GM23338 (cell line): ENCODE measurements around the gene KYNU. TPM values are rescaled to one million over a fixed set of nuclear protein-coding genes. Genes with fewer than 3 reads are reported as not detected.

Experiments used
- ATAC-seq: fragments of 200-7000 bp; cut with Tn5 transposase; 3 replicates; pipeline ENCODE4 v1.9.1; 2020
- DNase-seq: peaks from one replicate; pipeline ENCODE4 v3.0.0-alpha.2; 2015; ENCODE audit warnings: low spot score
- H2AFZ ChIP-seq: fragments of 200-600 bp; sonication (generic); 2 replicates; pipeline ENCODE4 v1.8.0; 2016; ENCODE audit warnings: antibody characterized with exemption, mild to moderate bottlenecking, moderate library complexity
- H3F3A ChIP-seq: fragments of 200-600 bp; sonication (generic); replicated peaks from 2 replicates; pipeline ENCODE4 v1.8.0; 2017; ENCODE audit warnings: antibody characterized with exemption, mixed run types, low read depth
- H3K27ac ChIP-seq: fragments of 200-600 bp; sonication (generic); 2 replicates; pipeline ENCODE4 v1.6.1; 2016; ENCODE audit warnings: low read depth
- H3K27me3 ChIP-seq: fragments of 200-600 bp; sonication (generic); 2 replicates; pipeline ENCODE4 v1.8.0; 2016; ENCODE audit warnings: mild to moderate bottlenecking, mixed run types, moderate library complexity; ENCODE audit not compliant: insufficient read depth
- H3K36me3 ChIP-seq: fragments of 200-600 bp; sonication (generic); 2 replicates; pipeline ENCODE4 v1.8.0; 2016; ENCODE audit warnings: mild to moderate bottlenecking; ENCODE audit not compliant: insufficient read depth
- H3K4me1 ChIP-seq: fragments of 200-600 bp; sonication (generic); 2 replicates; pipeline ENCODE4 v1.8.0; 2016; ENCODE audit warnings: mild to moderate bottlenecking, moderate library complexity; ENCODE audit not compliant: insufficient read depth
- H3K4me2 ChIP-seq: fragments of 200-600 bp; sonication (generic); 2 replicates; pipeline ENCODE4 v1.7.1; 2017; ENCODE audit warnings: mixed run types
- H3K4me3 ChIP-seq: fragments of 200-600 bp; sonication (generic); 2 replicates; pipeline ENCODE4 v1.6.1; 2016; ENCODE audit warnings: mixed run types
- H3K79me2 ChIP-seq: fragments of 200-600 bp; sonication (generic); replicated peaks from 2 replicates; pipeline ENCODE4 v1.8.0; 2017; ENCODE audit warnings: mild to moderate bottlenecking; ENCODE audit not compliant: insufficient read depth
- H3K9me2 ChIP-seq: fragments of 200-600 bp; sonication (generic); 2 replicates; pipeline ENCODE4 v1.8.0; 2017; ENCODE audit not compliant: insufficient read depth
- H4K20me1 ChIP-seq: fragments of 200-600 bp; sonication (generic); replicated peaks from 2 replicates; pipeline ENCODE4 v1.8.0; 2017; ENCODE audit warnings: mild to moderate bottlenecking; ENCODE audit not compliant: insufficient read depth
- H3K27ac Mint-ChIP-seq: 2 replicates; pipeline ENCODE4 v1.8.0; 2020; ENCODE audit warnings: inconsistent platforms, mild to moderate bottlenecking, moderate library complexity, mixed read lengths
- H3K27me3 Mint-ChIP-seq: 3 replicates; pipeline ENCODE4 v1.8.0; 2022; ENCODE audit warnings: low read depth, mild to moderate bottlenecking, moderate library complexity, mixed read lengths, inconsistent platforms; ENCODE audit not compliant: insufficient read depth, poor library complexity
- H3K36me3 Mint-ChIP-seq: 3 replicates; pipeline ENCODE4 v1.8.0; 2021; ENCODE audit warnings: low read depth, mild to moderate bottlenecking, inconsistent platforms, moderate library complexity, mixed read lengths
- H3K4me1 Mint-ChIP-seq: 3 replicates; pipeline ENCODE4 v1.8.0; 2020; ENCODE audit warnings: mild to moderate bottlenecking, inconsistent platforms, mixed read lengths
- H3K4me3 Mint-ChIP-seq: 3 replicates; pipeline ENCODE4 v1.8.0; 2021; ENCODE audit warnings: moderate library complexity, mild to moderate bottlenecking, inconsistent platforms, mixed read lengths
- H3K9me3 Mint-ChIP-seq: 3 replicates; pipeline ENCODE4 v1.8.0; 2020; ENCODE audit warnings: moderate library complexity, mild to moderate bottlenecking, inconsistent platforms, mixed read lengths
- ETS1 ChIP-seq: IDR thresholded peaks from 2 replicates; pipeline ENCODE4 v1.6.1; 2016; ENCODE audit warnings: antibody characterized with exemption
- EZH2 ChIP-seq: fragments of 200-600 bp; sonication (generic); IDR thresholded peaks from one replicate; pipeline ENCODE4 v1.8.0; 2017; ENCODE audit warnings: antibody characterized with exemption, mild to moderate bottlenecking, low read depth; ENCODE audit not compliant: unreplicated experiment
- EZH2phosphoT487 ChIP-seq: fragments of 200-600 bp; sonication (generic); IDR thresholded peaks from one replicate; pipeline ENCODE4 v1.8.1; 2018; ENCODE audit warnings: antibody characterized with exemption; ENCODE audit not compliant: unreplicated experiment
- JUNB ChIP-seq: IDR thresholded peaks from one replicate; pipeline ENCODE4 v1.6.1; 2016; ENCODE audit warnings: antibody characterized with exemption; ENCODE audit not compliant: unreplicated experiment
- NANOG ChIP-seq: IDR thresholded peaks from 2 replicates; pipeline ENCODE4 v1.6.1; 2016; ENCODE audit warnings: antibody characterized with exemption, borderline replicate concordance
- POLR2AphosphoS5 ChIP-seq: IDR thresholded peaks from 2 replicates; pipeline ENCODE4 v1.6.1; 2016; ENCODE audit warnings: antibody characterized with exemption, low read depth
- REST ChIP-seq: IDR thresholded peaks from one replicate; pipeline ENCODE4 v1.6.1; 2018; ENCODE audit warnings: antibody characterized with exemption; ENCODE audit not compliant: unreplicated experiment
- STAT1 ChIP-seq: IDR thresholded peaks from one replicate; pipeline ENCODE4 v1.6.1; 2016; ENCODE audit warnings: antibody characterized with exemption; ENCODE audit not compliant: unreplicated experiment
- ZNF114 ChIP-seq: fragments of 250-450 bp; sonication (Bioruptor Pico); IDR thresholded peaks from 2 replicates; pipeline ENCODE4 v1.5.0; 2020; ENCODE audit warnings: mild to moderate bottlenecking, moderate library complexity
- ZNF331 ChIP-seq: fragments of 250-450 bp; sonication (Bioruptor Pico); IDR thresholded peaks from 2 replicates; pipeline ENCODE4 v1.5.0; 2020; ENCODE audit warnings: low read depth, mild to moderate bottlenecking, moderate library complexity
- ZNF462 ChIP-seq: fragments of 250-450 bp; sonication (Bioruptor Pico); IDR thresholded peaks from 2 replicates; pipeline ENCODE4 v1.5.0; 2020; ENCODE audit warnings: mild to moderate bottlenecking, moderate library complexity
- polyA plus RNA-seq: library from polyadenylated mRNA; unstranded; fragments of >200 nt; fragmentation: Nextera tagmentation; extraction: Ambion mirVana; gene quantifications from 2 replicates; pipeline ENCODE4 v1.2.1, GENCODE V29; 2016
- total RNA-seq: library from RNA; depleted of rRNA; stranded (reverse); fragments of >200 nt; shearing (Covaris generic); gene quantifications from 2 replicates; pipeline ENCODE4 v1.2.3, GENCODE V29; 2014

KYNU gene
- total and polyA plus RNA-seq, 2 experiments from 2014 or later = 0.03 to 0.21 TPM

GRCh38 chr2:142893241-142893640 is 15.8 kb downstream of the KYNU start:
- ATAC-seq (no peak), DNase-seq (no peak)
- H4K20me1 ChIP-seq = no peaks in the 10 kb centered on the region
- H3K27ac Mint-ChIP-seq = no peak overlapping the region
- H3K36me3 ChIP-seq = no peaks in the 10 kb centered on the region
- no peaks in the 10 kb centered on the region for H3K36me3 Mint-ChIP-seq
- no peaks in the 10 kb centered on the region for H3F3A ChIP-seq
- no peaks in the 10 kb centered on the region for H3K27me3 Mint-ChIP-seq
- H3K27me3 ChIP-seq = no peaks in the 10 kb centered on the region
- H3K79me2 ChIP-seq = no peaks in the 10 kb centered on the region
- no peak overlapping the region for H3K4me3 ChIP-seq
- peaks cover 2% of the 10 kb centered on the region; the same call in 1 of the 3 replicates for H3K4me1 Mint-ChIP-seq
- no peak overlapping the region for H2AFZ ChIP-seq
- no peak overlapping the region for H3K27ac ChIP-seq
- H3K4me2 ChIP-seq = no peak overlapping the region
- TF ChIP-seq JUNB (no peak), POLR2AphosphoS5 (no peak), ZNF462 (CRISPR knock-in tag) (no peak), ZNF114 (no peak), EZH2 (no peak), NANOG (no peak)
- H3K4me3 Mint-ChIP-seq = no peak overlapping the region
- H3K9me2 ChIP-seq = no peaks in the 10 kb centered on the region
- H3K4me1 ChIP-seq = no peaks in the 10 kb centered on the region
- no peaks in the 10 kb centered on the region for H3K9me3 Mint-ChIP-seq

- 0 out of 2 replicates have a peak, but pooled peaks cover 5% of the 10 kb centered on the region for H3K9me2 ChIP-seq
- no peaks in the 10 kb centered on the region for H4K20me1 ChIP-seq
- Mint-ChIP-seq H3K27ac (no peak overlapping the region), H3K4me1 (no peaks in the 10 kb centered on the region), H3K4me3 (no peak overlapping the region), H3K9me3 (no peaks in the 10 kb centered on the region; the same call in 2 of the 3 replicates), H3K36me3 (no peaks in the 10 kb centered on the region), H3K27me3 (no peaks in the 10 kb centered on the region)
- no peak for ATAC-seq
- no peaks in the 10 kb centered on the region for H3K79me2 ChIP-seq
- no peak for DNase-seq
- no peaks in the 10 kb centered on the region for H3K4me1 ChIP-seq
- no peaks in the 10 kb centered on the region for H3F3A ChIP-seq
- no peak overlapping the region for H3K4me3 ChIP-seq
- no peak overlapping the region for H2AFZ ChIP-seq
- H3K27ac ChIP-seq = no peak overlapping the region
- H3K36me3 ChIP-seq = no peaks in the 10 kb centered on the region
- TF ChIP-seq EZH2 (no peak), POLR2AphosphoS5 (no peak), EZH2phosphoT487 (no peak), REST (no peak), ZNF331 (CRISPR knock-in tag) (no peak), STAT1 (no peak), ETS1 (no peak), ZNF114 (no peak)
- no peaks in the 10 kb centered on the region for H3K27me3 ChIP-seq
- H3K4me2 ChIP-seq = no peak overlapping the region
Measured at GRCh38 chr2:142897807-142898206, 20.3 kb downstream of the KYNU start.
